K562 (cell line): ENCODE results near the gene MARCHF5. TPM values are rescaled to one million over a fixed set of nuclear protein-coding genes. Genes with fewer than 3 reads are reported as not detected.

Source experiments
- ATAC-seq: fragments of 200-7000 bp; cut with Tn5 transposase; 3 replicates; pipeline ENCODE4 v1.9.1; 2020; ENCODE audit warnings: moderate library complexity
- BruUV-seq: library from RNA; stranded (reverse); fragments of 400-500 nt; replicated peaks from 2 replicates; lab custom pipeline; 2021; lab: Mats Ljungman, UMichigan
- CTCF ChIA-PET: fragments of 300-600 bp; formaldehyde crosslinking; extraction: SDS; loops from one replicate; lab custom pipeline; 2021; ENCODE audit warnings: low intra/inter-chr PET ratio; lab: Yijun Ruan, JAX
- POLR2A ChIA-PET: fragments of 300-600, 350-650 bp; sonication (Branson Sonifier 250); formaldehyde crosslinking; extraction: SDS; loops from one replicate; lab custom pipeline; 2021; ENCODE audit warnings: antibody characterized with exemption, inconsistent platforms; lab: Yijun Ruan, JAX
- DNase-seq, 4 experiments: peaks; one replicate each; pipeline versions ENCODE4 v3.0.0 to v3.0.0-alpha.2; 2011 to 2018; ENCODE audit warnings: low spot score in 3 of 4, mixed read lengths in 3 of 4; ENCODE audit errors: extremely low read depth in 1 of 4
- FAIRE-seq: peaks from 2 replicates; lab custom pipeline; 2011; peaks lifted over from hg19 to GRCh38; lab: Jason Lieb, UNC
- H2AFZ ChIP-seq: 2 replicates; pipeline ENCODE4 v1.6.0; 2011; ENCODE audit warnings: low read depth, low read length, control low read depth, inconsistent platforms
- H3K27ac ChIP-seq: fragments of 200-600 bp; 3 replicates; pipeline ENCODE4 v1.8.0; 2011; ENCODE audit warnings: low read depth, mild to moderate bottlenecking, control low read depth, inconsistent platforms, low read length, moderate library complexity, mixed read lengths; ENCODE audit errors: extremely low read depth
- H3K27me3 ChIP-seq, 2 experiments: fragments of 300-600 bp in 1 of 2; 2 replicates in 1 of 2; 3 replicates in 1 of 2; pipeline versions ENCODE4 v1.6.0 to v1.8.0; 2011; ENCODE audit warnings: inconsistent platforms in 2 of 2, low read length in 2 of 2, mild to moderate bottlenecking in 1 of 2, mixed read lengths in 1 of 2, moderate library complexity in 1 of 2; ENCODE audit not compliant: control insufficient read depth in 2 of 2, insufficient read depth in 2 of 2
- H3K36me3 ChIP-seq: fragments of 300-600 bp; 3 replicates; pipeline ENCODE4 v1.8.0; 2011; ENCODE audit warnings: mild to moderate bottlenecking, low read length, inconsistent platforms; ENCODE audit not compliant: control insufficient read depth, insufficient read depth
- H3K4me1 ChIP-seq, 2 experiments: fragments of 200-600 bp in 1 of 2; replicated peaks in 1 of 2; 2 replicates in 1 of 2; 3 replicates in 1 of 2; pipeline versions ENCODE4 v1.5.1 to v1.8.0; 2011; ENCODE audit warnings: inconsistent platforms in 2 of 2, low read length in 2 of 2, mild to moderate bottlenecking in 1 of 2, mixed read lengths in 1 of 2, moderate library complexity in 1 of 2; ENCODE audit not compliant: control insufficient read depth in 2 of 2, insufficient read depth in 2 of 2
- H3K4me2 ChIP-seq: 2 replicates; pipeline ENCODE4 v1.6.1; 2011; ENCODE audit warnings: low read length, control low read depth, inconsistent platforms, mixed read lengths; ENCODE audit not compliant: insufficient read depth
- H3K4me3 ChIP-seq: fragments of 200-600 bp; sonication (generic), shearing (Covaris generic); 2 replicates; pipeline ENCODE4 v1.5.1; 2016; ENCODE audit warnings: control low read depth, inconsistent platforms
- H3K79me2 ChIP-seq: fragments of 200-600 bp; 3 replicates; pipeline ENCODE4 v1.8.0; 2011; ENCODE audit warnings: low read length, inconsistent platforms; ENCODE audit not compliant: control insufficient read depth, insufficient read depth
- H3K9ac ChIP-seq, 2 experiments: 2 replicates each; pipeline versions ENCODE4 v1.6.0 to v1.6.1; 2011; ENCODE audit warnings: low read depth in 2 of 2, low read length in 2 of 2, control low read depth in 1 of 2, inconsistent platforms in 1 of 2, mild to moderate bottlenecking in 1 of 2, mixed read lengths in 1 of 2; ENCODE audit not compliant: insufficient read depth in 1 of 2
- H3K9me1 ChIP-seq: one replicate; pipeline ENCODE4 v1.6.0; 2011; ENCODE audit warnings: inconsistent platforms, mild to moderate bottlenecking, low read length, moderate library complexity; ENCODE audit not compliant: control insufficient read depth, insufficient read depth
- H3K9me3 ChIP-seq: replicated peaks from 2 replicates; pipeline ENCODE4 v1.5.1; 2011; ENCODE audit warnings: low read depth, low read length, inconsistent platforms; ENCODE audit not compliant: control insufficient read depth, insufficient read depth
- H4K20me1 ChIP-seq: replicated peaks from 2 replicates; pipeline ENCODE4 v1.6.1; 2011; ENCODE audit warnings: low read length, inconsistent platforms, mixed read lengths; ENCODE audit not compliant: control insufficient read depth, insufficient read depth
- BDP1 ChIP-seq: IDR thresholded peaks from 3 replicates; pipeline ENCODE4 v1.6.1; 2011; ENCODE audit not compliant: insufficient read length, insufficient read depth
- HDGF ChIP-seq: fragments of 450-650 bp; IDR thresholded peaks from 2 replicates; pipeline ENCODE4 v1.6.1; 2016
- KDM4B ChIP-seq, 2 experiments: fragments of 450-650 bp in 1 of 2; sonication (generic) in 1 of 2; IDR thresholded peaks; 2 replicates each; pipeline ENCODE4 v1.6.1; 2016 to 2017; ENCODE audit warnings: borderline replicate concordance in 2 of 2, antibody characterized with exemption in 1 of 2, low read depth in 1 of 2, mild to moderate bottlenecking in 1 of 2
- NR4A1 ChIP-seq, 2 experiments: fragments of 250-450 bp in 1 of 2; fragments of 450-650 bp in 1 of 2; sonication (Bioruptor Pico) in 1 of 2; IDR thresholded peaks; 2 replicates each; pipeline versions ENCODE4 v1.4.0 to v1.6.1; 2016 to 2020; ENCODE audit warnings: mild to moderate bottlenecking in 2 of 2, missing compliant biosample characterization in 1 of 2, missing genetic modification characterization in 1 of 2, moderate library complexity in 1 of 2
- NUFIP1 ChIP-seq: fragments of 450-650 bp; IDR thresholded peaks from 2 replicates; pipeline ENCODE4 v1.6.1; 2018; ENCODE audit not compliant: partially characterized antibody
- PHB ChIP-seq: fragments of 250-450 bp; sonication (Bioruptor Pico); IDR thresholded peaks from 2 replicates; pipeline ENCODE4 v1.5.0; 2021
- PKNOX1 ChIP-seq: fragments of 450-650 bp; IDR thresholded peaks from 2 replicates; pipeline ENCODE4 v1.6.1; 2016
- POLR2AphosphoS2 ChIP-seq: IDR thresholded peaks from 2 replicates; pipeline ENCODE4 v1.6.1; 2012; ENCODE audit warnings: low read length, improper control_type of control experiment
- TARDBP ChIP-seq: fragments of 450-650 bp; IDR thresholded peaks from 2 replicates; pipeline ENCODE4 v1.6.1; 2016
- ZNF140 ChIP-seq: fragments of 250-450 bp; sonication (Bioruptor Pico); IDR thresholded peaks from 2 replicates; pipeline ENCODE4 v1.8.0; 2021; ENCODE audit warnings: moderate library complexity, mild to moderate bottlenecking, inconsistent platforms
- ZNF197 ChIP-seq: fragments of 200-800 bp; sonication (Bioruptor generic); IDR thresholded peaks from 2 replicates; pipeline ENCODE4 v1.6.1; 2016; ENCODE audit warnings: low read depth, missing genetic modification characterization, missing compliant biosample characterization
- ZNF79 ChIP-seq: fragments of 250-450 bp; sonication (Bioruptor Pico); IDR thresholded peaks from 2 replicates; pipeline ENCODE4 v1.4.0; 2020; ENCODE audit warnings: low read depth, mild to moderate bottlenecking, moderate library complexity
- WGBS: fragments of 100-300 bp; shearing (Covaris generic); methylation state at CpG from one replicate; pipeline ENCODE4 v1.1.6; 2016; ENCODE audit warnings: low coverage, mixed read lengths; ENCODE audit not compliant: insufficient coverage; ENCODE audit errors: missing lambda C conversion rate; 5-methylcytosine and 5-hydroxymethylcytosine counted together
- in situ Hi-C: fragments of 300-500 bp; cut with MboI; formaldehyde crosslinking; loops from 4 replicates; pipeline ENCODE4 v1.15.0; 2018; ENCODE audit warnings: inconsistent platforms, mixed read lengths
- intact Hi-C: fragments of 100-400 bp; cut with micrococcal nuclease; formaldehyde crosslinking; loops from 2 replicates; pipeline ENCODE4 v1.14.2; 2022
- polyA plus RNA-seq, 8 experiments: library from polyadenylated mRNA; depleted of rRNA in 4 of 8; stranded (reverse) in 5 of 8; unstranded in 3 of 8; fragments of >200 nt; fragmentation: Nextera tagmentation in 2 of 8; fragmentation: Illumina TruSeq in 1 of 8; extraction: Ambion mirVana in 2 of 8; extraction: Trizol in 1 of 8; gene quantifications; 2 replicates each; pipeline versions ENCODE4 v1.2.1 to v1.2.3, GENCODE V29; 2011 to 2014; ENCODE audit warnings: inconsistent platforms in 1 of 8, missing spikeins in 1 of 8
- total RNA-seq, 7 experiments: library from RNA; depleted of rRNA in 6 of 7; stranded (reverse); fragments of >200 nt in 6 of 7; fragmentation: Illumina TruSeq in 2 of 7; extraction: Trizol in 2 of 7; gene quantifications; 2 replicates each; pipeline versions ENCODE4 v1.2.1 to v1.2.3, GENCODE V29; 2011 to 2021; ENCODE audit warnings: low replicate concordance in 1 of 7
- TF ChIP-seq, protein P1 (sequence below): conservative IDR thresholded peaks from 2 replicates; pipeline ENCODE4 v1.6.1; 2011; ENCODE audit warnings: low read depth, mild to moderate bottlenecking, low read length; ENCODE audit not compliant: control insufficient read depth

The MARCHF5 gene
- total and polyA plus RNA-seq, 9 of the 15 experiments (the other 6 are each of a cell fraction or from before 2014, with no cell fraction given), result 3.4 to 27.2 (median 11.5) TPM

DNA sequence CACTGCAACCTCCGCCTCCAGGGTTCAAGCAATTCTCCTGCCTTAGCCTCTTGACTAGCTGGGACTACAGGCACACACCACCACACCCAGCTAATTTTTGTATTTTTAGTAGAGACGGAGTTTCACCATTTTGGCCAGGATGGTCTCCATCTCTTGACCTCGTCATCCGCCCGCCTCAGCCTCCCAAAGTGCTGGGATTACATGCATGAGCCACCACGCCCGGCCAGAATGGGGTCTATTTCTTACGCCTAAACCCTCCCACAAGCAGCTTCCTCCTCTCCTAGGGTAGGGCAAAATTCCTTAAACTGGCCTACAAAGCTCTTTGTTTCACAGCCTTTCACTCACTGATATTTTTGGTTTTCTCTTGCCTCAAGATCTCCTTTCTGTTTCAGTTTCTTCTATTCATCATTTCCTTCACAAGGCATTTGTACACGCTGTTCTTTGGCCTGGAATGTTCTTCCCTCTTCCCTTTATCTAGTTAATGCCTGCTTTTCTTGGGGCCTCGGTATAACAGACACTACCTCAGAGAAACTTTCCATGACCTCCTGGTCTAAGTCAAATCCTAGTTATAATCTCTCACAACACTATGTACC lies 6.8 kb upstream of the MARCHF5 start:
- intact Hi-C loops (no loop called here), in situ Hi-C loops (loop anchor here (25.0 kb wide), 1 partner anchor 197 kb away; no protein-coding TSS in a partner anchor)
- ATAC-seq (no peak), FAIRE-seq (no peak), DNase-seq (no peak)
- Histone ChIP-seq H3K27me3 (no peaks in the 10 kb centered on the region), H3K9ac (no peak overlapping the region), H3K79me2 (peaks cover 3% of the 10 kb centered on the region), H3K9me3 (no peaks in the 10 kb centered on the region), H3K4me3 (no peak overlapping the region), H3K27ac (no peak overlapping the region), H3K4me2 (no peak overlapping the region), H2AFZ (no peak overlapping the region), H4K20me1 (no peaks in the 10 kb centered on the region), H3K4me1 (no peaks in the 10 kb centered on the region), H3K36me3 (no peaks in the 10 kb centered on the region), H3K9me1 (no peaks in the 10 kb centered on the region)
- CTCF ChIA-PET, result no interaction called here
- POLR2A ChIA-PET, result interaction anchor here (1.5 kb wide), 1 partner anchor 9 kb away, joined by 6 read pairs; no protein-coding TSS in a partner anchor
- WGBS, result 76% methylated on average over 9 of the region's 10 CpGs
- no TSS peak for BruUV-seq
- TF ChIP-seq NR4A1 (CRISPR knock-in tag; IDR thresholded peaks at IDR 0.05) (no peak), NR4A1 (tag; IDR thresholded peaks at IDR 0.05) (no peak), KDM4B (IDR thresholded peaks at IDR 0.05; ENCODE audit: borderline replicate concordance in 2 of 2, low read depth in 1 of 2) (no peak), ZNF197 (CRISPR knock-in tag) (no peak), POLR2AphosphoS2 (no peak), BDP1 (no peak), PKNOX1 (no peak), TARDBP (no peak), ZNF79 (CRISPR knock-in tag) (no peak), NUFIP1 (no peak), ZNF140 (CRISPR knock-in tag) (no peak), HDGF (no peak), PHB (CRISPR knock-in tag) (no peak)
- TF ChIP-seq, protein P1, sequence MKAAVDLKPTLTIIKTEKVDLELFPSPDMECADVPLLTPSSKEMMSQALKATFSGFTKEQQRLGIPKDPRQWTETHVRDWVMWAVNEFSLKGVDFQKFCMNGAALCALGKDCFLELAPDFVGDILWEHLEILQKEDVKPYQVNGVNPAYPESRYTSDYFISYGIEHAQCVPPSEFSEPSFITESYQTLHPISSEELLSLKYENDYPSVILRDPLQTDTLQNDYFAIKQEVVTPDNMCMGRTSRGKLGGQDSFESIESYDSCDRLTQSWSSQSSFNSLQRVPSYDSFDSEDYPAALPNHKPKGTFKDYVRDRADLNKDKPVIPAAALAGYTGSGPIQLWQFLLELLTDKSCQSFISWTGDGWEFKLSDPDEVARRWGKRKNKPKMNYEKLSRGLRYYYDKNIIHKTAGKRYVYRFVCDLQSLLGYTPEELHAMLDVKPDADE, result no peak
